GM18870 (cell line): ENCODE results near the gene ZNF787.
"Not testable (repeated sequence)": the region's sequence is repeated elsewhere in the genome, so short reads cannot be mapped to it uniquely, and the experiment has no call there.

Experiments used
- ATAC-seq: cut with Tn5 transposase; IDR thresholded peaks from one replicate; pipeline ENCODE4 v1.9.1; 2021; ENCODE audit warnings: moderate library complexity; ENCODE audit not compliant: unreplicated experiment

ZNF787 gene

DNA sequence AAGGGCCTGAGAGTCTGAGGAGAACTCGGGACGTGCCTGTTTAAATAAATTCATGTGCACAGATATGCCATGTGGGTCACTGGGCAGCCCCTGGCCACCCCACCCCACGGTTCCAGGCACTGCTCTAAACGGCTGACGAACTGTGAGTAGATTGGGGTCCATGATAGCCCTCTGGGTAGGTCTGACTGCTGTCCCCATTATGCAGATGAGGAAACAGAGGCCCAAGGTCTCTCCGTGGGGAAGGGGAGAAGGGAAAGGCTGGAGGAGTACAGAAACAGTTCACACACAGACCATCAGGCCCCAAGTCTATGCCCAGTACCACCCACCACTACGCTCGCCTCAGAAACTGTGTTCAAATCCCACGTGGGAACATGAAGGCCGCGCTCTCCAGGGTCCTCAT is 14.1 kb downstream of the ZNF787 start:
- ATAC-seq: no peak

DNA sequence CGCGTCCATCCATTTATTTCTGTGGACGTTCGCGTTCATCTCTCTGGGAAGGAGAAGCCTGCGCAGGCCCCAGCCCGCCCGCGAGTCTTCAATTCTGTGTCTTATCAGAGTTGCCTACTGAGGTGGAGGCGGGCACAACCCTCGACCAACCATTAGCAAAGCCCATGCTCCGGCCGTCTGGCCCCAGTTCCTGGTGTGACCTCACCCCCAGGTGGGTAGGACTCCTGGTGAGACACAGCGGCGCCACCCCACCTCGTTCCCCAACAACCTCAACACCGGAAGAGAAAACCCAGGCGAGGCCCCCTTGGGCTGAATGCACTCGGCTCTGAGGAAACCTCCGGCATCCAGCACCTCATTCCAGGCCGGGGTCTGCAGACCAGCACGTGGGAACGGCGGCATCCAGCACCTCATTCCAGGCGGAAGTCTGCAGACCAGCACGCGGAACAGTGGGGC is 14.7 kb downstream of the ZNF787 start:
- no peak for ATAC-seq

DNA sequence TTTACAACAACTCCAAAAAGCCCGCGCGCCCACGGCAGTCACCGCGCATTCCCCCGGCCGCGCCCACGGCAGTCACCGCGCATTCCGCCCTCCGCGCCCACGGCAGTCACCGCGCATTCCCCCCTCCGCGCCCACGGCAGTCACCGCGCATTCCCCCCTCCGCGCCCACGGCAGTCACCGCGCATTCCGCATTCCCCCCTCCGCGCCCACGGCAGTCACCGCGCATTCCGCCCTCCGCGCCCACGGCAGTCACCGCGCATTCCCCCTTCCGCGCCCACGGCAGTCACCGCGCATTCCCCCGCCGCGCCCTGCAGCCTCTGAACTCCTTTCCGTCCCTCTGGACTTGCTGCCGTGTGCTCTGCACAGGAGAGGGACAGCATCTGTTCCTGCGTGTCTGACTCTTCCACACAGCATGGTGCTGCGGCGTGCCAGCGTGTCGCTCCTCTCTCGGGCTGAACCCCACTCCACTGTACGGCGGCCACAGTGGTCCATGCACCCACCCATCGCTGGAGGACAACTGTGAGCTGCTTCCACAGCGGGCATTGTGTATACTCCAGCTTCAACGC is 15.2 kb downstream of the ZNF787 start:
- ATAC-seq: not testable (repeated sequence)

DNA sequence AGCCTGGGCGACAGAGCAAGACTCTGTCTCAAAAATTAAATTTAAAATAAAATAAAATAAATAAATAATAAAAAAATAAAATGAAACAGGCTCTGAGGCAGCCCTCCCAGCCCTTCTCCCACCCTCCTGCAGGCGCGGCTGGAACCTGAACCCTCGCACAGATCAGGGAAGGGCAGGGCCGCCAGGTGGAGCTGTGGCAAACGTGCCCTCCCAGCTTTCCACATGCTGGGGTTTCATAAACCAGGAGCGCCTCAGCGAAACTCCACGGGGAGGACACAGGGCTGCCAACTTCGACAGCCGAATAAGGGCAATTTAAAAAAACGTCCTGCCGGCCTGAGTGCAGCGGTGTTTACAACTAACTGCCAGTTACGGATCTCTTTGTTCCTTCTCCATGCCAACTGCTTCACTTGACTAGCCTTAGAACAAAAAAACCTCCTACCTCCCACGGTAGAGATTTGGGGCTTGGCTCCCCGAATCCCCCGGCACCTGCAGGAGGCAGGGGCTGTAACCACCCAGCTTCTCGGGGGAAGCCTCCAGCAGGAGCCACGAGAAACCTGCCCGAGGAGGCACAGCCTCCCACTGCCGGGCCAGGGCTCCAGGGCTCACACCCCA is 15.9 kb downstream of the ZNF787 start:
- ATAC-seq: no peak

DNA sequence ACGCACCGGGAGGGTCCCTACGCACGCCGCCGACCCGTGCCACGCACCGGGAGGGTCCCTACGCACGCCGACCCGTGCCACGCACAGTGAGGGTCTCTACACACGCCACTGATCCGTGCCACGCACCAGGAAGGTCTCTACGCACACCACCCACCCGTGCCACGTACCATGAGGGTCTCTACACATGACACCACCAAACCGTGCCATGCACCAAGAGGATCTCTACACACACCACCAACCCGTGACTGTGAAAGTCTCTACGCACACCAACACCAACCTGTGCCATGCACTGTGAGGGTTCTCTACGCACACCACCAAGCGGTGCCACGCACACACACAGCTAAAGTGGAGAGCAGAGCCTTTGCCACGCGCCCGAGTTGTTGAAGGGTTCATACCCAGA is 16.7 kb downstream of the ZNF787 start:
- ATAC-seq: no peak

DNA sequence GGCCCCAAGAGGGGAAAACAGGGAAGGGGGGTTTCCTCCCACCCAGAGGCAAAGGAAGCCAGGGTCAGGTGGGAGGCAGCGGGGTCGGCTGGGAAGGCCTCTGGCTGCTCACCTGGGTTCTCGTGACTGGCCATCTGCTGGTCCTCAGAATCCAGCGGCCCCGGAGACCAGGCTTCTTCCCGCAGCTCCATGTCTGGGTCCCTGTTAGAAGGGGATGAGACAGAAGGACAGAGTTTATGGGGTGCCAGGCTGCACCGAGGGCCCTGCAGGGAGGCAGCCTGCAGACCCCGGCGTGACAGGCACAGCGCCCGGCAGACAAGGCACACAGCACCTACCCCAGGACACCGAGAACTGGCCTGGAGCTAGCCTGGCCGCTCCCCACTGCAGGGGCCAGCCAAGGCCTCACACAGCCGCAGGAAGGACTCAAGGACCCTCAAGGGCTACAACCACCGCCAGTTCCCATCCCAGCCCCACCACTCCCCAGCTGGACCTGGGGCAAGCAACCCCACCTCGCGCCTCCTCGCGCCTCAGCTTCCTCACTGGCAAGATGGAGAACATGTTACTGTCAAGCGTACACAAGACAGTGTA is 18.0 kb downstream of the ZNF787 start:
- no peak for ATAC-seq

DNA sequence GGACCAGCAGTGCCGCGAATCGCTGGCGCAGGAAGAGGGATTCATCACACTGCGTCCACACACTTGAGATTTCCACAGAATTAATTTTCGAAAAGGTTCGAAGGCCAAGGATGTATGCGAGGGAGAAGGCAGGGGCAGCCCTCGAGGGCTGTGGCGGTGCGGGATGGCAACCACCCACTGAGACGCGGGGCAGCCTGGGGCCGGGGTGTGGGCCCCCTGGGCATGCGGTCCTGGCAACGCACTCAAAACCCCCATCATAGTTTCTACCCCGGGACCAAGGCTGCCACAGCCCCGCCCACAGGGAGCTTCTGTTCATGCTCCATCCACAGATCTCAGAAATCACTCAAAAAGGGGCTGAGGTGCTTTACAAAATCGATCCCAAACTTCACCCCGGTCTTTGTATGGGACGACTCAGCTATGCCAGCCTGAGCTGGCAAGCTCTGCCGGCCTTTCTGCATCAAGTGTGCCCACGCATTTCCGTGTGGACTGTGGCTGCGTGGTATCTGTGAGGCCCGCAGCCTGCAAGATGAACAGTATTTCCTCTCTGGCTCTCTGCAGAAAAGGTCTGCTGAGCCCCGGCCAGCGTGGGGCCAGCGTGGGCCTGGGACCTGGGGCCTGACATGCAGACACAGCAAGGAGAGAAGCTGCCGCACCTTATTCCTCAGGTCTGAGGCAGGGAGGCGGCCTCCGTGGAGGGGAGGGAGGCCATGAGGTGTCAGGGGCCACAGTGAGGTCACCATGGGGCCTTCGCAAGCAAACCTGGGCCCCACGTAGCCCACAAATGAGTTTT is 19.2 kb downstream of the ZNF787 start:
- no peak for ATAC-seq

DNA sequence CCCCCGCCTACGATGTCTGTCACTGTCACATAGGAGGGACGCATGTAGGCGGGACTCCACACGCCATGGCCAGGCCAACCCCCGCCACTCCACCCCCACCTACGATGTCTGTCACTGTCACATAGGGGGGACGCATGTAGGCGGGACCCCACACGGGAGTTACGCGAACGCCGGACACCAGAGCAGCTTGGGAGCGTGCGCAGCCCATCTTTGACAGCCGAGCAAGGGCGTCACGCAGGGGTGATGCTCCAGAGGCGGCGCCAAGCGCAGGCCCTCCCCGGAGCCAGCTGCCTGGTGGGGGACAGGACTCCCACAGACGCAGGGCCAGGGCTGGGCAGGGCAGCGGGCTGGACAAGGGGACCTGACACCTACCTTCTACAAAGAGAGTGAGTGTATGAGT is 20.0 kb downstream of the ZNF787 start:
- no peak for ATAC-seq

DNA sequence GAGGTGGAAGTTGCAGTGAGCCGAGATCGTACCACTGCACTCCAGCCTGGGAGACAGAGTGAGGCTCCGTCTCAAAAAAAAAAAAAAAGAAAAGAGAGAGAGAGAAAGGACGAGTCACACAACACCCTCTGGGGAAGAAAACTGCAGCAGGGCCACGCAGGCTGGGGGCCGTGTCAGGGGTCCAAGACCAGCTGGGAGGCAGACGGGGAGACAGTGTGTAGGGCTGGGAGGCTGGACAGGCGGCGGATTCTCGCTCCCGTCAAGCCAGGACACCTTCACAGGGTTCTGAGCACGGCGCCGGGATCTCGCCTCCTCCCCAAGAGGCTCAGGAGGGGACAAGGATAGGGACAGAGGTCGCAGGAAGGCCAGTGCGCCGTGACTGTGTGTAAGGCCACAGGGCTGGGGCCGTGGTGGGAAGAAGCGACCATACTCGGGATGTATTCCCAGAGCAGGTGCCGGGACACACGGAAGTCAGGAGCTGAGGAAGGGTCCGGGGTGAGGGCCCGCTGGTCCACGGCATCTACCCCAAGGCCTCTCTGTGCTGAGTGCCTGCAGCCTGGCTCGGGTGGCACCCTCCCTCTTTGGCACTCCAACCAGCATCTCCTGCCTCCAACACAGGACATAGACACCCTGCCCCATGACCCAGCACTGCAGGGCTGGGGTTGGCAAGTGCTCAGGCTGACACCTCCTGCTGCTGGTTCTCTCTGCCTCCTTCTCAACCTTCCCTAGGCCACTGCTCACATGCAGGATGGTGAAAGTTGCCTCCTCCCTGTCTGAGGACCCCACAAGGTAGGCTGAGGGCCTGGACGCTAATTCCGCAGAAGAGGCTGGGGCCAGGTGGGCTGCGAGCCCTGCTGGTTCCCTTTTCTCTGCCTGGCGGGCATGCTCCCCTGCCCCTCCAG is 21.2 kb downstream of the ZNF787 start:
- ATAC-seq: no peak

DNA sequence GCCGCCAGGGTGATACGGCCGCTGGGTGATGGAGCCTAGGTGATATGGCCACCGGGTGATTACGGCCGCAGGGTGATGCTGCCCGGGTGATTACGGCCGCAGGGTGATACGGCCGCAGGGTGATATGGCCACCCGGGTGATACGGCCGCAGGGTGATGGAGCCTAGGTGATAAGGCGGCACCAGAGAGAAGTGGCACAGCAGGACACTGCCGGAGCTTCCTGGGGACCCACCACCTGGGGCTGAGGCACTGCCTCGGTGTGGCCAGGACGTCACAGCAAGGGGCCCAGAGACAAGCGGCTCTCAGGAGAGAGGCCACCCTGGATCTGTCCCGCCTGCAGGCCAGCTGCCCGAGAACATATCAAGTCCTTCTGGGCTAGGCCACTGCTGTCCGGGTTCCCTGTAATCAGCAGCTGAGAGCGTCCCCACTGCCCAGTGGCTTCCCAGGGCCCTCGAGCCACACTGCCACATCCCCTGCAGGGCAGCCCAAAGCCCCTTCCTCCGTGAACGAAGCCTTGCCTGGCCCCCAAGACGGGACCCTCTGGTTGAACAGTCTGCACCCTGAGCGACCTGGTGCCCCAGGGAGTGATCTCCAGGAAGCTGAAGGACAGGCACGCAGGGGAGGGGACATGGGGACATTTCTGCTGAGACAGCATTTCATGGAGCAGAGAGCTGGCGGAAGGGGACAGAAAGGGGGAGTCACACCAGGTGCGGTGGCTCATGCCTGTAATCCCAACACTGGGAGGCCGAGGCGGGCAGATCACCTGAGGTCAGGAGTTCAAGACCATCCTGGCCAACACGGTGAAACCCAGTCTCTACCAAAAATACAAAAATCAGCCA is 22.1 kb downstream of the ZNF787 start:
- ATAC-seq: no peak

DNA sequence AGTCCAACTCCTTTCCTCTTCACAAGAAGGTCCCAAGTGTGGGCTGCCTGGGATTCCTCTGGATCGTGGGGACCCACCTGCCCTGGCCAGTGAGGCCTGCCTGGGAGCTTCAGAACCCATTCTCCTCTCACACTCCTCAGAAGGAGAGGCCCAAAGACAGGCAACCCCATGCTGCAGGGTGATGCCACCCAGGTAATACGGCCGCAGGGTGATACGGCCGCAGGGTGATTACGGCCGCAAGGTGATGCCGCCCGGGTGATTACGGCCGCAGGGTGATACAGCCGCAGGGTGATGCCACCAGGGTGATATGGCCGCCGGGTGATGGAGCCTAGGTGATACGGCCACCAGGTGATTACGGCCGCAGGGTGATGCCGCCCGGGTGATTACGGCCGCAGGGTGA is 22.9 kb downstream of the ZNF787 start:
- not testable (repeated sequence) for ATAC-seq

DNA sequence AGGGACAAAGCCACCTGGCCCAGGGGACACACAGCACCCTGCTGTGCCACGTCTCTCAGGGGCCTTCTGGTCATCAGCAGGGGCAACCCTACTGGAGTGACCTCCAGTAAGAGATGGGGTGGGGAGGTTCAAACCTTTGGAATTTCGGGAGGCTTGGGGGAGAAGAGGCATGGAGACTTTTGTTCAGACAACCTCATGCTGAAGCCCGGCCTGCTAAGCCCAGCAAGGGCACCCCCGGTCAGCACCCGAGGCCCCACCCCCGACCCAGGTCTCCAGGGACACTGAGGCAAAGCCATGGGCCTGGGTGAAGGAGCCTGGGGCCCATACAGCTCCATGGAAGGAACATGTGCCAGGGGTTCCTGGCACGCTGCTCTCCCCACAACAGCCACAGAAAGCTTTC is 23.3 kb downstream of the ZNF787 start:
- no peak for ATAC-seq

DNA sequence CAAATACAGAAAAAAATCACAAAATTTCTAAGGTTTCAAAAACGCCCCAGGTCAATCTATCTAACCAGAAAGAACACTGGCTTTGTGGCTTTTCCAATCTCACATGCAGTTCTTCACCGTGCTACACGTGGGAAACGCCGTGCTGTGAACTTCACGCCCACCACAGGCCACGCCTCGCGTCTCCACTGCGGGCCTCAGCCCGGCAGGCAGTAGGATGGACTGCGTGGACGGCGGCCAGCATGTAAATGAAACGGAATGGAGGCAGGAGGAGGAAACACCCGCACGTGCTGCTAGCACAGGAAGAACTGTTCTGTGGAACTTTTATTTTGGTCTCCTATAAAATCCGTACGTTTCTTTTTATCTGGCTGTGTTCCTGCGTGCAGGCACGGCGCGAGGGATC is 23.8 kb downstream of the ZNF787 start:
- ATAC-seq: no peak

DNA sequence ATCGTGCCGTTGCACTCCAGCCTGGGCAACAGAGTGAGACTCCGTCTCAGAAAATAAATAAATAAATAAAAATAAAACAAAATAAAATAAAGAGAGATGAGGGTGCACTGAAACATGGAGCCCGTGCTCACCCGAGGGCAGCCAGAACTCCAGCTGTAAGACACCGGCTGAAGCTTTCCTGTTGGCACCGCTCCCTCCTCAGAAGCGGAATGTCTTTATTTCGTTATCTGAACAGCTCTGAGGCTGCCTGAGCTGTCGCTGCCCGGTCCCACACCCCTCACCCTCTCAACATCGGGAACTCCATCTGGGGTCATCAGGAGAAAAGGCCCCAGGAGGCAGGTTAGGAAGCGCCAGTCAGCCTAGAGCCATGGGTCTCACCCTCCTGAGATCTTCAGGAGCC is 24.4 kb downstream of the ZNF787 start:
- no peak for ATAC-seq

DNA sequence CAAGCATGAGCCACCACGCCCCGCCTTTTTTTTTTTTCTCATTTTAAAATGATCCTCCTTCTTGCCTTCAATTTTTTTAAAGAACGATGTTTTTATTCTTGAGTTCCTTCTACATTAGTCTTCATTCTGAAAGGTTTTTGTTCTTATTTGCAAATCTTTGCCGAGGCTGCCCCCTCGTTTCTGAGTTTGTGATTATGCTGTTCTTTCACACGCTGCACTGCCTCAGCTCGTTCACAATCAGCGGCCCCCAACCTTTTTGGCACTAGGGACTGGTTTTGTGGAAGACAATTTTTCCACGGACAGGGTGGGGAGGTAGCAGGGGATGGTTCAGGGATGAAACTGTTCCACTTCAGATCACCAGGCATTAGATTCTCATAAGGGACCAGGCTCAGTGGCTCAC is 26.6 kb downstream of the ZNF787 start:
- no peak for ATAC-seq

DNA sequence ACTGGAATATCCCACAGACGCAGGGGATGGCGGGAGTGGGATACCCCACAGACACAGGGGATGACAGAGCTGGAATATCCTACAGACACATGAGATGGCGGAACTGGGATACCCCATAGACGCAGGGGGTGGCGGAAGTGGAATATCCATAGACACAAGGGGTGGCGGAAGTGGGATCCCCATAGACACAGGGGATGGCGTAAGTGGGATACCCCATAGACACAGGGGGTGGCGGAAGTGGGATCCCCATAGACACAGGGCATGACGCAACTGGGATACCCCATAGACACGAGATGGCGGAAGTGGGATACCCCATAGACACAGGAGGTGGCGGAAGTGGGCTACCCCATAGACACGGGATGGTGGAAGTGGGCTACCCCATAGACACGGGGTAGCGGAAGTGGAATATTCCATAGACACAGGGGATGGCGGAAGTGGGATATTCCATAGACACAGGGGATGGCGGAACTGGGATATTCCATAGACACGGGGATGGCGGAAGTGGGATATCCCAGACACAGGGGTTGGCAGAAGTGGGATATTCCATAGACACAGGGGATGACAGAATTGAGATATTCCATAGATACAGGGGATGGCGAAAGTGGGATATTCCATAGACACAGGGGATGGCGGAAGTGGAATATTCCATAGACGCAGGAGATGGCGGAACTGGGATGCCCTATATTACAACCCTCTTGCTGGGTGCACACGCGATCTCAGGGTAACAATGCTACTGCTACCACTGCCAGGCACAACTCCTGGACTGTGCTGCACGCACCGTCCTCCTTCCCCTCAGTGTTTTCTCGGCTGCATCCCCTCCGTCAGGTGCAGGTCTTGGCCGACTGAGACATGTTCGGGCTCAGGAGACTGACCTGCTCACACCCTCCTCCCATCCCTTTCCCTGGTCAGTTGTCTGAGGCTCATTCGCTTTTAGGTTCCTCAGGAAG is 28.1 kb downstream of the ZNF787 start:
- ATAC-seq: no peak

DNA sequence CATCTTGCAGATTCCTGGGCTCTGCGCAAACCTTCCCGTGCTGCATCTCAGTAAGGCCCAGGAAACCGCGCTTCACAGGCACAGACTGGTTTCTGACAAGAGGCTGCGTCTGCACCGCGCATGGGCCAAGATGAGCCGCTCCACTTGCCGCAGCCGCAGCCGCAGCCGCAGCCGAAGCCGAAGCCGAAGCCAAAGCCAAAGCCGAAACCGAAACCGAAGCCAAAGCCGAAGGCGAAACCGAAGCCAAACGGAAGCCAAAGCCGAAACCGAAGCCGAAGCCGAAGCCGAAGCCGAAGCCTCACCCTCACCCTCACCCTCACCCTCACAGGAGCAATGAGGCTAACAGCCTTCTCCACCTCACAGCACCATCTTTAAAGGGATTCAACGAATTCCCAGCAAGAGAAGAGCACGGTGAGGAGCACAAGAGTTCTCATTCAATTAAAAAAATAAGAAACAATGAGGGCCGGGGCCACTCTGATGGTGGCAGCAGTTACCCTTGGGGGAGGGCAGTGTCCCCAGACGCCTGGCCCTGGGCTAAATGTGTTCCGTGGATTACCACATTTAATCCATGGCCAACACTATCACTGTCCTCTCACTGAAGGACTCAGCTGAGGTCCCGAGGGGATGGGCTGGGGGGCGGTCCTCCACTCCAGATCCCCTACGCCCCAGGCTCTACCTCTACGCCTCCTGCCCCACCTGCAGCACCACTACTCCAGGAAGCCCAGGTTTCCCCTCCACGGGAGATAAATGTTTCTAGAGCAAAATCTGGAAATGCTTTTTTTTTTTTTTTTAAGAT is 29.1 kb downstream of the ZNF787 start:
- no peak for ATAC-seq

DNA sequence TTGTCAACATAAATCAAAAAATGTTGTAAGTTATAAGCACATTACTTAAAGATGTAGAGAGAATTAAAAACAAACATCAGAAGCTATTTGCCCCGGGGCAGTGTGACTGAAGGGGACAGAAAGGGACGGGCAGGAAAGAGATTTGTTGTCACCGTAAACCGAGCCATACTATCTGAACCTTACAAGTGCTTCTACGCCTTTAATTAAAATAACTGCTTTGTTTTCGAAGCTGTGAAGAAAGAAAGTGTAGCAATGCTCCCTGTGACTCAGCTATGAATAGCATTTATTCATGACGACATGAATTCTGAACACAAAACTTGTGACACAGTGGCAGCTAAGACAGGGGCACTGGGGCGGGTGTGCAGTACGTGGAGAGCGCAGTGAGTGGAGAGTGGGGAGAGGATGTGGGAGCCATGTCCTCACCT is 30.0 kb downstream of the ZNF787 start:
- ATAC-seq: no peak
